HFFc6 (cell line): ENCODE results near the gene TXLNG. TPM values are rescaled to one million over a fixed set of nuclear protein-coding genes. Genes with fewer than 3 reads are reported as not detected.

Experiments used
- DNase-seq: peaks from one replicate; pipeline ENCODE4 v3.0.0-alpha.2; 2018
- H3K27ac Mint-ChIP-seq: 2 replicates; pipeline ENCODE4 v1.8.0; 2020; ENCODE audit warnings: mild to moderate bottlenecking, mixed read lengths
- H3K27me3 Mint-ChIP-seq: 2 replicates; pipeline ENCODE4 v1.8.0; 2021; ENCODE audit warnings: mild to moderate bottlenecking, moderate library complexity, mixed read lengths; ENCODE audit not compliant: insufficient read depth
- H3K36me3 Mint-ChIP-seq: 2 replicates; pipeline ENCODE4 v1.8.0; 2021; ENCODE audit warnings: low read depth, mixed read lengths
- H3K4me1 Mint-ChIP-seq: 2 replicates; pipeline ENCODE4 v1.8.0; 2020; ENCODE audit warnings: low read depth, mixed read lengths
- H3K4me3 Mint-ChIP-seq: 2 replicates; pipeline ENCODE4 v1.8.0; 2020; ENCODE audit warnings: mild to moderate bottlenecking, moderate library complexity, mixed read lengths
- H3K9me3 Mint-ChIP-seq: 2 replicates; pipeline ENCODE4 v1.8.0; 2020; ENCODE audit warnings: mild to moderate bottlenecking, mixed read lengths
- CTCF ChIP-seq: fragments of 200-600 bp; sonication (generic); IDR thresholded peaks from 2 replicates; pipeline ENCODE4 v1.5.0; 2021; ENCODE audit warnings: antibody characterized with exemption, mild to moderate bottlenecking
- total RNA-seq, 6 experiments: library from RNA; stranded (reverse); fragmentation: NEBNext Ultra II Directional; extraction: Animal tissue kit (Norgen Biotek cat#: 25700); gene quantifications; 2 replicates in 1 of 6; 3 replicates in 5 of 6; pipeline ENCODE4 v1.2.3, GENCODE V29; 2021

The TXLNG gene
- total RNA-seq, 6 experiments from 2014 or later = 6.8 to 7.8 (median 7.1) TPM

GRCh38 chrX:16848541-16848940 lies 62.3 kb downstream of the TXLNG start:
- peaks cover 13% of the 10 kb centered on the region for H3K4me1 Mint-ChIP-seq

GRCh38 chrX:16851421-16851820 lies 65.2 kb downstream of the TXLNG start:
- peaks cover 4% of the 10 kb centered on the region for H3K9me3 Mint-ChIP-seq

More at GRCh38 chrX:16848541-16848940, 62.3 kb downstream of the TXLNG start:
- TF ChIP-seq CTCF = no peak
- Mint-ChIP-seq H3K27me3 (peaks cover 1% of the 10 kb centered on the region; the same call in 1 of the 2 replicates), H3K9me3 (no peaks in the 10 kb centered on the region), H3K4me3 (no peak overlapping the region), H3K27ac (no peak overlapping the region; the same call in 1 of the 2 replicates), H3K36me3 (peaks cover 5% of the 10 kb centered on the region; the same call in 1 of the 2 replicates)
- DNase-seq = no peak

GRCh38 chrX:16851827-16852226 lies 65.6 kb downstream of the TXLNG start:
- TF ChIP-seq CTCF = no peak
- DNase-seq = no peak
- Mint-ChIP-seq H3K4me3 (no peak overlapping the region), H3K36me3 (peaks cover 9% of the 10 kb centered on the region), H3K9me3 (peaks cover 7% of the 10 kb centered on the region), H3K27ac (no peak overlapping the region), H3K4me1 (peaks cover 5% of the 10 kb centered on the region; the same call in 1 of the 2 replicates), H3K27me3 (peaks cover 1% of the 10 kb centered on the region)

More at GRCh38 chrX:16851421-16851820, 65.2 kb downstream of the TXLNG start:
- H3K27me3 Mint-ChIP-seq = peaks cover 1% of the 10 kb centered on the region
- no peak for DNase-seq
- peaks cover 5% of the 10 kb centered on the region; the same call in 1 of the 2 replicates for H3K4me1 Mint-ChIP-seq
- no peak for TF ChIP-seq CTCF
- no peak overlapping the region for H3K4me3 Mint-ChIP-seq
- peaks cover 5% of the 10 kb centered on the region for H3K36me3 Mint-ChIP-seq
- H3K27ac Mint-ChIP-seq = no peak overlapping the region

- no peak for TF ChIP-seq CTCF
- peaks cover 7% of the 10 kb centered on the region for H3K9me3 Mint-ChIP-seq
- H3K4me3 Mint-ChIP-seq = no peak overlapping the region
- H3K27me3 Mint-ChIP-seq = peaks cover 1% of the 10 kb centered on the region
- peaks cover 5% of the 10 kb centered on the region; the same call in 1 of the 2 replicates for H3K4me1 Mint-ChIP-seq
- DNase-seq = no peak
- H3K36me3 Mint-ChIP-seq = peaks cover 18% of the 10 kb centered on the region
- no peak overlapping the region for H3K27ac Mint-ChIP-seq
Observed at GRCh38 chrX:16852617-16853179, 66.4 kb downstream of the TXLNG start.

- H3K27ac Mint-ChIP-seq = no peak overlapping the region
- TF ChIP-seq CTCF = no peak
Observed at GRCh38 chrX:16853537-16853936, 67.3 kb downstream of the TXLNG start.

More at GRCh38 chrX:16853537-16853936, 67.3 kb downstream of the TXLNG start:
- H3K4me3 Mint-ChIP-seq = no peak overlapping the region
- H3K27me3 Mint-ChIP-seq = peaks cover 1% of the 10 kb centered on the region
- peaks cover 5% of the 10 kb centered on the region; the same call in 1 of the 2 replicates for H3K4me1 Mint-ChIP-seq
- no peak for DNase-seq
- H3K9me3 Mint-ChIP-seq = peaks cover 7% of the 10 kb centered on the region
- peaks cover 21% of the 10 kb centered on the region for H3K36me3 Mint-ChIP-seq
